RWPE1 (cell line): Measurements from ENCODE around the gene ZNF429.
"Not testable (repeated sequence)": the region's sequence is repeated elsewhere in the genome, so short reads cannot be mapped to it uniquely, and the experiment has no call there.

ENCODE experiments used
- CTCF ChIA-PET: fragments of 350-600 bp; sonication (Branson Sonifier 250); formaldehyde crosslinking; extraction: SDS; loops from one replicate; lab custom pipeline; 2021; lab: Yijun Ruan, JAX
- POLR2A ChIA-PET: fragments of 400-600 bp; formaldehyde crosslinking; extraction: SDS; loops from one replicate; lab custom pipeline; 2020; ENCODE audit warnings: antibody characterized with exemption; ENCODE audit not compliant: low non-redundant PET; lab: Yijun Ruan, JAX
- DNase-seq: peaks from one replicate; pipeline ENCODE4 v3.0.0; 2012; ENCODE audit warnings: low spot score
- H3K27ac ChIP-seq: fragments of 450-650 bp; 2 replicates; pipeline ENCODE4 v1.5.1; 2017
- TF ChIP-seq, protein P1 (sequence below): fragments of 450-650 bp; conservative IDR thresholded peaks from 2 replicates; pipeline ENCODE4 v1.5.1; 2017; ENCODE audit warnings: low read depth, mild to moderate bottlenecking

Gene ZNF429

DNA sequence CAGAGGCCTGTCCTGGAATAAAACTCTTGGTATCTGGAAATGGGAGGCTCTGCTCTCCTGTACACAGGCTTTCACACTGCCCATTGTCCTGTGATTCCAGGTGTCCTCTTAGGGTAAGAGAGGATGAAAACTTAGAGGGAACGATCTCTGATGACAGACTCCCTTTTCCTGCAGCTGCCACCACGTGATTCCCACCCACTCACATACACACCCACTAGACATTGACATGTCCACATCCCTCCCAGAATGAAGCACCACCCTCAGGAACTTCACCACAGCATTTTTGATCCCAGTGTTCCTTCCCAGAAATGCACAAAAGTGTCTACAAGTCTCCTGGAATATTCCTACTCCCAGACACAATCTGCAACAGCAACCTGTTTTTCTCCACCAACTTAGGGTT, 8.2 kb downstream of the ZNF429 start:
- TF ChIP-seq, protein P1, sequence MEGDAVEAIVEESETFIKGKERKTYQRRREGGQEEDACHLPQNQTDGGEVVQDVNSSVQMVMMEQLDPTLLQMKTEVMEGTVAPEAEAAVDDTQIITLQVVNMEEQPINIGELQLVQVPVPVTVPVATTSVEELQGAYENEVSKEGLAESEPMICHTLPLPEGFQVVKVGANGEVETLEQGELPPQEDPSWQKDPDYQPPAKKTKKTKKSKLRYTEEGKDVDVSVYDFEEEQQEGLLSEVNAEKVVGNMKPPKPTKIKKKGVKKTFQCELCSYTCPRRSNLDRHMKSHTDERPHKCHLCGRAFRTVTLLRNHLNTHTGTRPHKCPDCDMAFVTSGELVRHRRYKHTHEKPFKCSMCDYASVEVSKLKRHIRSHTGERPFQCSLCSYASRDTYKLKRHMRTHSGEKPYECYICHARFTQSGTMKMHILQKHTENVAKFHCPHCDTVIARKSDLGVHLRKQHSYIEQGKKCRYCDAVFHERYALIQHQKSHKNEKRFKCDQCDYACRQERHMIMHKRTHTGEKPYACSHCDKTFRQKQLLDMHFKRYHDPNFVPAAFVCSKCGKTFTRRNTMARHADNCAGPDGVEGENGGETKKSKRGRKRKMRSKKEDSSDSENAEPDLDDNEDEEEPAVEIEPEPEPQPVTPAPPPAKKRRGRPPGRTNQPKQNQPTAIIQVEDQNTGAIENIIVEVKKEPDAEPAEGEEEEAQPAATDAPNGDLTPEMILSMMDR = no peak
- CTCF ChIA-PET = interaction anchor here (0.7 kb wide), 1 partner anchor 1697 kb away, joined by 3 read pairs; no protein-coding TSS in a partner anchor
- H3K27ac ChIP-seq = no peak overlapping the region
- POLR2A ChIA-PET = no interaction called here
- no peak for DNase-seq

DNA sequence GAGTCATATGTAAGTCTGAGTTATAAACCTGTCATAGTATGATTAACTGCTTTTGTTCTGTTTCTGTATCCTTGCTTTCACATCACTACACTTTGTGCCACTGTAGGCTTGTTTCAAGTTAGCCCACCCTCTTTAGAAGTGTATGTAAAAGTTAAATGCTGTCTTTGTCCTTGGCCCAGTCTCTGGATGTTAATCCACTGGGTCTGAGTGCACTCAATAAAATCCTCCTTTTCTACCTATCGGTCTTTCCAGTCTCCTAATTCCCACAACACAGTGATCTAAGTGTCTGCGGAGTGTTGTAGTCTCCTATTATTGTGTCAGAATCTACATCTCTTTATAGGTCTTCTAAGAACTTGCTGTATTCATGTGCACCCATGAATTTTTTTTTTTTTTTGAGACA, 14.1 kb downstream of the ZNF429 start:
- CTCF ChIA-PET = no interaction called here
- H3K27ac ChIP-seq = no peak overlapping the region
- TF ChIP-seq, protein P1 = no peak
- no peak for DNase-seq
- POLR2A ChIA-PET = no interaction called here

DNA sequence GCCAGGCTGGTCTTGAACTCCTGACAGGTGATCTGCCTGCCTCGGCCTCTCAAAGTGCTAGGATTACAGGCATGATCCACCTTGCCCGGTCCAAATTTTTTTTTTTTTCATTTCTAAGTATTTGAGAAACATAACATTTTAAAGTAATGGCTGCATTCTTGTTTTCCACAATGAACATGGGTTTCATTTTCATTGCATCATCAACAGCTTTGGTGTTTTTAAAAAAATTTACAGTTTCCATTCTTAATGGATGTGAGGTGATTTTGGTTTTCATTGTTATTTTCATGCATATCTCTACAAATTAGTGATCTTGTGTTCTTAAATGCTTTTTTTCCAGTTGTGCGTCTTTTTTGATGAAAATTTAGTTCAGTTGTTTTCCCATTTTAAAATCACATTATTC, 27.5 kb downstream of the ZNF429 start:
- TF ChIP-seq, protein P1 = no peak
- POLR2A ChIA-PET = no interaction called here
- DNase-seq = no peak
- H3K27ac ChIP-seq = no peak overlapping the region
- CTCF ChIA-PET = no interaction called here

DNA sequence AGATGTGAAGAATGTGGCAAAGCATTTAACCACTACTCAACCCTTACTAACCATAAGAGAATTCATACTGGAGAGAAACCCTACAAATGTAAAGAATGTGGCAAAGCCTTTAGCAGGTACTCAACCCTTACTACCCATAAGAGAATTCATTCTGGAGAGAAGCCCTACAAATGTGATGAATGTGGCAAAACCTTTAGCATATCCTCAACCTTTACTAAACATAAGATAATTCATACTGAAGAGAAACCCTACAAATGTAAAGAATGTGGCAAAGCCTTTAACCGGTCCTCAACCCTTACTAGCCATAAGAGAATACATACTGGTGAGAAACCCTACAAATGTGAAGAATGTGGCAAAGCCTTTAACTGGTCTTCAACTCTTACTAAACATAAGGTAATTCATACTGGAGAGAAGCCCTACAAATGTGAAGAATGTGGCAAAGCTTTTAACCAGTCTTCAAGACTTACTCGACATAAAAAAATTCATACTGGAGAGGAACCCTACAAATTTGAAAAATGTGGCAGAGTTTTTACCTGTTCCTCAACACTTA, 31.4 kb downstream of the ZNF429 start:
- CTCF ChIA-PET = interaction anchor here (0.6 kb wide), 1 partner anchor 1747 kb away, joined by 3 read pairs; no protein-coding TSS in a partner anchor
- POLR2A ChIA-PET = not testable (repeated sequence)

DNA sequence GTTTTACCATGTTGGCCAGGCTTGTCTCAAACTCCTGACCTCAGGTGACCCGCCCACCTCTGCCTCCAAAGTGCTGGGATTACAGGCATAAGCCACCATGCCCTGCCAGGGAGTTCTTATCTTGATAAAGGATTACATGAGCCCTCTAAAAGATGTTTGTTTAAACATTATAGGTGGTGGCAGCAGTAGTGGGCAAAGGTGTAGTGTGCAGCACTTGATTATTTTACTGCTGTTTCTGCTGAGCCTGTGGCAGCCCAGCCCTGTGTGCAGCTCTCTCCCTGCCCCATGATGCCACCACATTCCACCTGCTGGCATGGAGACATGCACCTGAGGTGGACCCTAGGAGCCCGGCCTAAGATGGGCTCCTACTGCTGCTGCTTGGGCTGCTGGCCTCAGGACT, 54.0 kb downstream of the ZNF429 start:
- H3K27ac ChIP-seq = no peak overlapping the region
- ChIA-PET CTCF (no interaction called here), POLR2A (no interaction called here)
- no peak for DNase-seq
- TF ChIP-seq, protein P1 = no peak

More for the DNA sequence above, 31.4 kb downstream of the ZNF429 start:
- DNase-seq, H3K27ac ChIP-seq: not testable (repeated sequence)

DNA sequence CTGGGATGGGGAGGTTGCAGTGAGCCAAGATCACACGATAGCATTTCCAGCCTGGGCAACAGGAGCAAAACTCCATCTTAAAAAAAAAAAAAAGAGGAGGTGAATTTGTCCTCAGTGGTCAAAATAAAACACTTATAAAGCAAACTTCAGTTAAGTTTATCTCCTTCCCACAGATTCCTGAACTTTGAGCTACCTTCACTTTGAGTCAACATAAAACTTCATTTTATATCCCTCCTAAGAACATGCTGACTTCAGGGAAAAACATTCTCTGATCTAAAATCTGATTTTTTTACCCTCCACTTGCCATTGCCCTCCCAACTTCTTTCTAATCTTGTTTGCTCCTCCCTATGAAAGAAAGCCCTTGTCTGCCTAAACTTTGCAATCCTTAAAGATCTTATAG, 59.0 kb downstream of the ZNF429 start:
- ChIA-PET POLR2A (no interaction called here), CTCF (interaction anchor here (0.6 kb wide), 2 partner anchors 256 to 454 kb away, joined by 3 to 4 read pairs; no protein-coding TSS in a partner anchor)
- TF ChIP-seq, protein P1 = no peak
- DNase-seq = no peak
- no peak overlapping the region for H3K27ac ChIP-seq

DNA sequence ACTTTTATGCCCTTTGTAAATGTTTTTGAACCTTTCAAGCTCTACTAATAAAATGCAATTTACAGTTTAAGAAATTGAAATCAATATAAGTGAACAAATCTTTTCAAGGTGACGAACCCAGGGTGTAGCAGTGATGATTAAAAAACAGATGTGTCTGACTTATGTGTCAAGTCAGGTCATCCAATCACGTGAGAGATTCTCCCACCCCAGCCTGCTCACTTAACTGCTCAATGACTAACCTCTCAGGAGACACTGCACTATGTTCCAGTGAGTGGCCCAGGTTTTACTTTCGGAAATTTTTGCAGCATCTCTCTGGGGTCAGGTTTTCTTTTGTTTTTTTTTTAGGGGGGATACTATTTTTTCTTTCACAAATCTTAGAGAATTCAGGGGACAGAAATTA, 60.7 kb downstream of the ZNF429 start:
- no peak overlapping the region for H3K27ac ChIP-seq
- CTCF ChIA-PET = no interaction called here
- TF ChIP-seq, protein P1 = no peak
- POLR2A ChIA-PET = no interaction called here
- DNase-seq = peak; percentile 46

DNA sequence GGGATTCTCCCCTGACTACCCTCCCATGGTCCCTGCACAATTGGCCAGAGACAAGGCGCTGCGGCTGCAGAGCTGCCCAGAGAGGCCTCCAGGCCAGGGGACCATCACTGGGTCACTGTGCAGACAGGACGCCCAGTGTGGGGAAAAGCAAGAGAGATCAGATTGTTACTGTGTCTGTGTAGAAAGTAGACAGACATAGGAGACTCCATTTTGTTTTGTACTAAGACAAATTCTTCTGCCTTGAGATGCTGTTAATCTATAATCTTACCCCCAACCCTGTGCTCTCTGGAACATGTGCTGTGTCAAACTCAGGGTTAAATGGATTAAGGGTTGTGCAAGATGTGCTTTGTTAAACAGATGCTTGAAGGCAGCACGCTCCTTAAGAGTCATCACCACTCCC, 62.4 kb downstream of the ZNF429 start:
- POLR2A ChIA-PET = interaction anchor here (0.5 kb wide), 1 partner anchor 22 kb away, joined by 6 read pairs; no protein-coding TSS in a partner anchor
- H3K27ac ChIP-seq, DNase-seq, CTCF ChIA-PET: not testable (repeated sequence)
